Uterus (tissue), 4 donors: ENCODE measurements around the gene LBR. TPM values are rescaled to one million over a fixed set of nuclear protein-coding genes. Genes with fewer than 3 reads are reported as not detected.

Experiments used
- DNase-seq, 2 donors: peaks; one replicate each; pipeline ENCODE4 v3.0.0-alpha.2; 2019 to 2020
- H3K27ac ChIP-seq, 2 donors: fragments of 200-600 bp; sonication (generic); 1 replicate in 1 of 2; 2 replicates in 1 of 2; pipeline ENCODE4 v1.5.1; 2016 to 2018
- H3K27me3 ChIP-seq, 2 donors: fragments of 200-600 bp; sonication (generic); one replicate each; pipeline ENCODE4 v1.5.1; 2018 to 2019; ENCODE audit warnings: control low read depth in 1 of 2
- H3K36me3 ChIP-seq, 2 donors: fragments of 200-600 bp; sonication (generic); one replicate each; pipeline ENCODE4 v1.5.1; 2019; ENCODE audit warnings: control low read depth in 1 of 2
- H3K4me1 ChIP-seq, 2 donors: fragments of 200-600 bp; sonication (generic); one replicate each; pipeline ENCODE4 v1.5.1; 2018 to 2019; ENCODE audit warnings: control low read depth in 1 of 2
- H3K4me3 ChIP-seq, 2 donors: fragments of 200-600 bp; sonication (generic); 1 replicate in 1 of 2; 2 replicates in 1 of 2; pipeline ENCODE4 v1.5.1; 2018 to 2019; ENCODE audit warnings: mild to moderate bottlenecking in 1 of 2
- H3K9me3 ChIP-seq, 2 donors: fragments of 200-600 bp; sonication (generic); one replicate each; pipeline ENCODE4 v1.5.1; 2019; ENCODE audit warnings: control low read depth in 1 of 2
- CTCF ChIP-seq, 4 experiments: fragments of 200-600 bp in 2 of 4; fragments of 450-650 bp in 2 of 4; sonication (generic) in 2 of 4; IDR thresholded peaks; one replicate each; pipeline ENCODE4 v1.5.1; 2016 to 2019; ENCODE audit warnings: antibody characterized with exemption in 4 of 4, mild to moderate bottlenecking in 2 of 4, moderate library complexity in 1 of 4
- POLR2A ChIP-seq, 2 donors: fragments of 450-650 bp; IDR thresholded peaks; one replicate each; pipeline ENCODE4 v1.6.1; 2016; ENCODE audit warnings: antibody characterized with exemption in 2 of 2, mild to moderate bottlenecking in 1 of 2, moderate library complexity in 1 of 2
- intact Hi-C: fragments of 100-400 bp; cut with DNase I; formaldehyde crosslinking; loops from one replicate; pipeline ENCODE4 v1.15.1; 2023; ENCODE audit warnings: low total_unique reads
- total RNA-seq, 4 donors: library from RNA; depleted of rRNA in 3 of 4; stranded (reverse); fragments of >200 nt in 3 of 4; gene quantifications; one replicate each; pipeline versions ENCODE4 v1.1.0 to v1.2.4, GENCODE V29; 2014 to 2023
- donor health status: DM: yes; HTN: yes; CAD: no.

LBR gene
- total RNA-seq, 4 donors from 2014 or later, result 55.1 to 178 (median 92.6) TPM

GRCh38 chr1:225445639-225446594, 18.1 kb upstream of the LBR start:
- TF ChIP-seq POLR2A (IDR thresholded peaks at IDR 0.05), result no peak
- no peak for TF ChIP-seq CTCF (IDR thresholded peaks at IDR 0.05)
- H3K4me1 ChIP-seq, result peaks cover 27% of the 10 kb centered on the region in 2 donors
- intact Hi-C loops, result no loop called here

GRCh38 chr1:225442123-225442505, 14.3 kb upstream of the LBR start:
- Histone ChIP-seq H3K4me3 (no peak overlapping the region), H3K9me3 (no peaks in the 10 kb centered on the region), H3K36me3 (no peaks in the 10 kb centered on the region), H3K4me1 (peaks cover 18 to 20% of the 10 kb centered on the region in 2 donors), H3K27ac (peak overlapping the region; percentile 58 to 68), H3K27me3 (no peaks in the 10 kb centered on the region)
- intact Hi-C loops, result no loop called here
- DNase-seq, result no peak
- TF ChIP-seq POLR2A (IDR thresholded peaks at IDR 0.05) (no peak), CTCF (IDR thresholded peaks at IDR 0.05) (no peak)

More at GRCh38 chr1:225445639-225446594, 18.1 kb upstream of the LBR start:
- H3K4me3 ChIP-seq, result no peak overlapping the region
- H3K36me3 ChIP-seq, result no peaks in the 10 kb centered on the region
- no peaks in the 10 kb centered on the region for H3K27me3 ChIP-seq
- peak in 1 of 2 donors; percentile 40 for DNase-seq
- peak overlapping the region; percentile 91 to 94 for H3K27ac ChIP-seq
- H3K9me3 ChIP-seq, result no peaks in the 10 kb centered on the region

GRCh38 chr1:225441314-225442122, 13.7 kb upstream of the LBR start:
- Histone ChIP-seq H3K36me3 (no peaks in the 10 kb centered on the region), H3K27me3 (no peaks in the 10 kb centered on the region), H3K27ac (peak overlapping the region; percentile 58 to 68), H3K9me3 (no peaks in the 10 kb centered on the region), H3K4me3 (no peak overlapping the region), H3K4me1 (peaks cover 12 to 14% of the 10 kb centered on the region in 2 donors)
- DNase-seq, result no peak
- intact Hi-C loops, result no loop called here
- TF ChIP-seq CTCF (IDR thresholded peaks at IDR 0.05) (peak in 1 of 4 experiments; percentile 3), POLR2A (IDR thresholded peaks at IDR 0.05) (no peak)

- DNase-seq, result no peak
- Histone ChIP-seq H3K9me3 (no peaks in the 10 kb centered on the region), H3K27ac (peak overlapping the region; percentile 58 to 68), H3K4me3 (no peak overlapping the region), H3K36me3 (no peaks in the 10 kb centered on the region), H3K27me3 (no peaks in the 10 kb centered on the region), H3K4me1 (peaks cover 4 to 6% of the 10 kb centered on the region in 2 donors)
- intact Hi-C loops, result no loop called here
- TF ChIP-seq POLR2A (IDR thresholded peaks at IDR 0.05) (no peak), CTCF (IDR thresholded peaks at IDR 0.05) (no peak)
Observed at GRCh38 chr1:225440380-225441221, 12.8 kb upstream of the LBR start.
